HG02678 (cell line): Measurements from ENCODE around the gene ACTL6B.
"Not testable (repeated sequence)": the region's sequence is repeated elsewhere in the genome, so short reads cannot be mapped to it uniquely, and the experiment has no call there.

ENCODE experiments used
- ATAC-seq: cut with Tn5 transposase; IDR thresholded peaks from one replicate; pipeline ENCODE4 v1.9.1; 2021; ENCODE audit warnings: mild to moderate bottlenecking, moderate library complexity; ENCODE audit not compliant: unreplicated experiment

ACTL6B gene

DNA sequence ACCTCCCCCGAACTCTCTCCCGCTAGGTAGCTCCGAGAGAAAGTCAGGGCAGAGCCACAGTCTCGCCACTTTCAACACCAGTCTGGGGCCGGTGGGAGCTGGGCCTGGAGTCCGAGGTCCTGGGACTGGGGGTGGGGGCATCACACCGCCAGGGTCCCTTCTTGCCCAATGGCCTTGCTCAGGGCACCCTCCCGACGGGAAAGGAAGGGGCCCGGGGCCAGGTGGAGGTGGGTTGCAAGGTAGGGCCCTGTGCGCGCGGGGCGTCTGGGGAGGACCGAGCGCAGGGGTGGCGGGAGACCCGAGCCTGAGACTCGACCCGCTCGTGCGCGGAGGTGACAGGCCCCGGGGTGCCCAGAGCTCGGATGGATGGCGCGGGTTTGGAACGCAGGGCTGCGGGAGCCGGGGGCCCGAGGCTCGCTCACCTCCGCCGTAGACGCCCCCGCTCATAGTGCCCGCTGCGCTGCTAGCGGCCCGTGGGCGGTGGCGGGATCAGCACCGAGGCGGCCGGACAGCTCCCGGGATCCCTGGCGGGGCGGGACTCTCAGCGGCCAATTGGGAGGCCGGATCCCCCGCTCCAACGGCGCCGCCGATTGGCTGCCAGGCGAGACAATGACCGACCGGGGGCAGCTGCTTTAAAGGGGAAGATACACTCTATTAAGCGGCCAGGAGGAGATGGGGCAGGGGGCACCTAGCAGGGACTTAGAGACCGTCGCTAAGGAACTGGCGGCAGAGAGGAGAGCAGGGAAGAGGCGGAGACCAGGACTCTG, at the start of gene ACTL6B:
TSS of gene ACTL6B (minus strand) at position 541 of the 767 bp plus-strand sequence. CDS start at position 447, 94 bp downstream.
- ATAC-seq = no peak

DNA sequence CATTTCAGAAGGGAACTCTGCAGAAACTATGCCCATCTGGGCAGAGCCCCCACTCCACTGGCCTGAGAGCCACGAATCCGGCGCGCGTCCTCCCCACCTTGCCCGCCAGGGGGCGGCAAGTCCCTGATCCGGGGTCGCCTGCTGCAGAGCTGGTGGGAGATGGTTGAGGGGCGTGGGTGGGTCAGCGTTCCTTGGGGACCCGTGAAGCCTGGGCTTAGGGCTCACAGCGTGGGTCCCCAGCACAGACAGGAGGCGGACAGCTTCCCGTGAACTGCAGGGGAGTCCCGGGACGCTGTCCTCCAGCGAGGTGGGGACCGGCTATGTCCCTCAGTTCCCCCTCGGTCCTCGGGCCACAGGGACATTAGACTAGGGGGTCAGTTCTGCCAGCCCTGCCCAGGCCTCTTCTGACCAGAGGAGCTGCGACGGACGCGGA, 49.1 kb upstream of the ACTL6B start:
- peak; percentile 57 for ATAC-seq

DNA sequence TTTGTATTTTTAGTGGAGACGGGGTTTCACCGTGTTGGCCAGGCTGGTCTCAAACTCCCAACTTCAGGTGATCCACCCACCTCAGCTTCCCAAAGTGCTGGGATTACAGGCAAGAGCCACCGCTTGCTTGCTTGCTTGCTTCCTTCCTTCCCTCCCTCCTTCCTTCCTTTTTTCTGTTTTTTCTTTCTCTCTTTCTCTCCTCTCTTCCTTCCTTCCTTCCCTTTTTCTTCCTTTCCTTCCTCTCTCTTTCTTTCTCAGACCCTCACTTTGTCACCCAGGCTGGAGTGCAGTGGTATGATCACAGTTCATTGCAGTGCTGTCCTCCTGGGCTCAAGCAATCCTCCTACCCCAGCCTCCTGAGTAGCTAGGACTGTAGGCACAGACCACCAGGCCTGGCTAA, 44.8 kb upstream of the ACTL6B start:
- ATAC-seq = not testable (repeated sequence)

DNA sequence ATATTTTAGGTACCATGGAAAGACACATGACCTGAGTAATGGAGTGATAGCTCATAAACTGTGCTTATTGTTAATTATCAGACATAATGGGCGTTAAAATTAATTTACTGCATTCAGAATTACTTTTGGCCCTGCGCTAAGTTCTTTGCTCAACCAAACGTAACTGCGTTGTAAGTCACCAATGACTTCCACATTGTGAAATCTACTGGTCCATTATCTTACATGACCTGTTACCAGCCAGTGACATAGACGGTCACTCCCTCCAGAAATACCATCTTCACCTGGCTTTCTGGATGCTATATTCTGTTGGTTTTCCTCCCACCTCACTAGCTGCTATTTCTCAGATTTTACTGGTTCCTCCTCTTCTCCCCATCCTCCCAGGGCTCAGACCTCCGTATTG, 42.8 kb upstream of the ACTL6B start:
- ATAC-seq = no peak

DNA sequence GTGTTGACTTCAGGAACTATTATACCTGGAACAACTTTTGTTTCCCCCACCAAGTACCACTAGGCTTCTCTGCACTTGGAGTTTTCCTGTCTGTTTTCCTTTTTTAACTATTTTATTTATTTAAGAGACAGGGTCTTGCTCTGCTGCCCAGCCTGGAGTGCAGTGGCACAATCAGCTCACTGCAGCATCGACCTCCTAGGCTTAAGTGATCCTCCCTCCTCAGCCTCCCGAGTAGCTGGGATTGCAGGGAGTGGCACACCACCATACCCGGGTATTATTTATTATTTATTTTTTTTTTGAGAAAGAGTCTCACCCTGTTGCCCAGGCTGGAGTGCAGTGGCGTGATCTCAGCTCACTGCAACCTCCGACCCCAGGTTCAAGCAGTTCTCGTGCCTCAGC, 39.9 kb upstream of the ACTL6B start:
- ATAC-seq = no peak

GRCh38 chr7:100694098-100694745, 38.0 kb upstream of the ACTL6B start, which contains the start of gene GIGYF1:
Gene GIGYF1 (minus strand): TSS chr7:100694250. CDS start chr7:100688238, 6,012 bp downstream.
- peak; percentile 54 for ATAC-seq

- ATAC-seq = peak; percentile 7
Observed at GRCh38 chr7:100693312-100694097, 37.3 kb upstream of the ACTL6B start.

DNA sequence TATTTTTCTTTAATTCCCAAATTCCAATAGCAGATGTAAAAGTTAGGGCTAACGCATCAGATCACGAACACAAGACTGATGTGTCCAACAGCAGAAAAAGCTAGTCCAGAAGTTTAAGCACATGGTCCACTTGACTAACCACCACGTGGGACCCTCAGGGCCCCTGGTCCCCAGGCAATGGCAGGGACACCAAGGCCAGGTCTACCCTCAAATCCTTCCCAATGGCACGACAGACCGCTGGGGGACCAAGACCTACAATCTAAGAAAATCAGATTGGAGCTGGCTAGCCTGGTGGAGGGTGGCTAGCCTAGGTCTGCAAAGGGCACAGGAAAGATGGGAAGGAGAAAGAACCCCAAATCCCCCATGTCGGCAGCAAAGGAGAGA, 36.3 kb upstream of the ACTL6B start:
- ATAC-seq = no peak

DNA sequence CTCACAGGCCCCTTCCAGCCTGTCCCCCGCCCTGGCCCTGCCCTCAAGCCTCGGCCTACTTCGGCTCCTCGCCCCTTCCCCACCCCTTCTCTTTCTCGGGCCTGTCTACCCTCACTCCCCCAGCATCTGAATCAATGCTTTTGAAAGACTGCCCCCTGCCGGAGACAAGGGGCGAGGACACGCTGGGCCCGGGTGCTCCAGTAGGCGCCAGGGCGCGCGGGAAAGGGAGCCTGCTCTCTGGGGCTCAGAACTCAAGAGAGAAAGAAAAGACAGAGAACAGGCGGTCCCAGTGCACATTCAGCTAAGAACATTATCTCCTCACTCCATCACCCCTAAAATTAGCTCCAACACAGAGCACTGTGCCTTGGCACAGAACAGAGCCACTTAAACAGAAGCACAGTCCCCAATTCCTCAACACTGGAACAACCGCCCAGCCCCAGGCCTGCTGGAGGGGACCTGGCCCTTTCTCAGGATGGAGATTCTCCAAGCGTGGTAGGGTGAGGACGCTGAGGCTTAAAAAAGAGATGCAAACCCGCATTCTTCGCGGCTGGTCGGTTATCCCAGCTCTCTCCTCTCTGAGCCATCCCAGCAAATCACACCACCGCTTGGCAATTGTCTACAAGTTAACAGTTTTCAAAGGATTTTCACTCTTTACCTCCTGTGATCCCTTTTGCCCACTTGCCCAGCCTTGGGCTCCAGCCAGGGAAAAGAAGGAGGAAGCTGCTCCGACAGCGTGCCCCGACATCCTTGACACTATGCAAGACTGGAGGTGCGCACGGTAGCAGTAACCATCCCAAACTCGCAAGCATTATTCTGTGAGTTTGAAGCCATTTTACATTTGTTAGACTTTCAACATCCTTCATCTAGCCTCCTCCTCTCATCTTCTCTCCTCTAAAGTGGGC, 35.7 kb upstream of the ACTL6B start:
- no peak for ATAC-seq

GRCh38 chr7:100689230-100690135, 33.2 kb upstream of the ACTL6B start:
- no peak for ATAC-seq

GRCh38 chr7:100688326-100688860, 32.1 kb upstream of the ACTL6B start:
- no peak for ATAC-seq

DNA sequence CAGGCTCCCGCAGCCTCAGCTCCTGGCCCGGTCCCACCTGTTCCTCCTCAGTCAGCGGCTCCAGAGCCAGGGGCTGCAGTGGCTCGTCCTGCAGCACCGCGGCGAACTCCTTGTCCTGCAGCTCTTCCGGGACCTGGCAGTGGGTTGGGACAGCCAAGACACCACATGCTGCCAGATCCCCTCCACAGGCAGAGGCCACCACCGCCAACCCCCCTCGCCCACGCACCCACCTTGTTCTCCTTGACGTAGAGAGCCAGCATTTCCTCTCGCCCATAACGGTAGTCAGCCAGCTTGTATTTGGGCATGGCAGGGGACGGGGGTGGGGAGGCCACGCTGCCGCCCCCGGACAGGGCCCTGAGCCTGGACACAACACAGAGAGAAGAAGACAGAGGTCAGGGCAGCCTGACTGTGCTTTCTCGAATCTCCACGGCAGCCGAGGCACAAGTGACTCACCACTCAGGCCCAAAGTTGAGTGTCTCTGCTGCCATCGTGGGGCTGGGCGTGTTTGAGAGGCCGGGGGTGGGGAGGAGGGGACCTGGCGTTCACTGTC, 31.6 kb upstream of the ACTL6B start:
- ATAC-seq = no peak

DNA sequence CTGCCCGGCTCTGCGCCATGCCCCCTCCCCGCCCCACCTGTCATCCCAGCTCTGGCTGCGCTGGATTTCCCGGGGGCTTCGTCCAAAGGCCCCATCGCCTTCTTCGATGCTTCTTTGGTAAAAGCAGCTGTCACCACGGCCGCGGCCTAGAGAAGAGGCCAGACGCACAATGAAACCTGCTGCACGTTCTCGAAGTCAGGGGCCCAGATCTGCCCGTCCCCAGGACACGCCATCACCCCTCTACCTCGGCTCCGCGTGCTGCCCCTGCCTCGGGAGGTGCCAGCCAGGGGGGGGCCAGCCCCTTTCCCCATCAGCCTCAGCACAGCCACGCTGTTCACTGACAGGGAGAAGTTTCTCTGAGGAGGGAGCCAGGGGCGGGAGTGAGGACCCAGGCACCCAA, 31.0 kb upstream of the ACTL6B start:
- ATAC-seq = no peak

DNA sequence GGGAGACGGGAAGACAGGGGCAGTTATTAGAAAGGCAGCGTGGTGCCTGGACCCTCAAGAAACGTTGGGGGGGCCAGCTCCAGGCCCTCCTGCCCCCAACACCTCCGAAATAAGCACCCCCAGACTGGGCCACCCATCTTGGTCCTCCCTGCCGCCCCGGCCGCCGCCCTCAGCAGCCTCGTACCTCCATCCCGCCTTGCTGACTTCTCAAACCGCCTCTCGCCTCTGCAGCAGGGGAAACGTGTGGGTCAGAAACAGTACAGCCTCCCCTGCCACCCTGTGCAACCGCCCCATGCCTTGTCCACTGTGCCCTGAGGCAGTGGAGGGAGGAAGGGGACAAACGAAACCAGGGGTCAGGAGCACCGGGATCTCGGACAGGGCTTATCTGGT, 30.6 kb upstream of the ACTL6B start:
- no peak for ATAC-seq

GRCh38 chr7:100686201-100686821, 30.1 kb upstream of the ACTL6B start:
- no peak for ATAC-seq

- no peak for ATAC-seq
Observed at GRCh38 chr7:100685631-100686145, 29.4 kb upstream of the ACTL6B start.

DNA sequence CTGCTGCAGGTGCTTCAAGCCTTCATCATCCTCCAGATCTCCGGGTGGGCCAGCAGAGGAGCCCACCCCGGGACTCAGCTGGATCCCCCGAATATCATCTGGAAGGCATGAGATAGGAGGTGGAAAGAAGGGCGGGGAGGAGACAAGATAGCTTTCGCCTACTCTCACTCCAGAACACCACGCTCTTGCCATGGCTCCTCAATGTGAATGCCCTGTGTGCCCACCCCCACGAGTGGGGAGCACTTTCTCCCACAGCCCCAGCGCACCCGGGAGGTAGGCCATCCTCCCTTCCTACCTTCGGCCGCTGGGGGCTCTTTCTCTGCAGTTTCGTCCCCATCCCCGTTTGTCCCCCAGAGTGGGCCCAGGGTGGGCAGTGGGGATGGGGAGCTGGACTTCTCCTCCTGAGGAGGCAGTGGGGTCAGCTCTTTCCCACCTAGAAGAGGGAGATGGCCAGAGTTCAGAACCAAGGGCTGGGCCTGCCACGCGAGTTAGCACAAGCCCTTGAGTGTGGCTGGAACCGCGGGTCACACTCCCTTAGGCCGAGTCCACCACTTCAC, 28.9 kb upstream of the ACTL6B start:
- ATAC-seq = no peak

- ATAC-seq = no peak
Observed at GRCh38 chr7:100684534-100685042, 28.3 kb upstream of the ACTL6B start.
